Stimulated activated CD8-positive, alpha-beta memory T cell treated with anti-CD3 and anti-CD28 coated beads, Interleukin-7, amount 100 ng/mL, for 4 hours (primary cell): ENCODE results near the gene CBLB.
"Not testable (repeated sequence)": the region's sequence is repeated elsewhere in the genome, so short reads cannot be mapped to it uniquely, and the experiment has no call there.

ENCODE experiments used
- DNase-seq, 2 donors: peaks; one replicate each; pipeline ENCODE4 v3.0.0-alpha.2; 2020; ENCODE audit warnings: low read depth in 2 of 2

The CBLB gene

GRCh38 chr3:105755121-105755886, 113.5 kb downstream of the CBLB start:
- DNase-seq: no peak

GRCh38 chr3:105752791-105753415, 115.9 kb downstream of the CBLB start:
- no peak for DNase-seq

GRCh38 chr3:105747696-105748095, 121.1 kb downstream of the CBLB start:
- no peak for DNase-seq

- DNase-seq: no peak
Observed at GRCh38 chr3:105747060-105747541, 121.7 kb downstream of the CBLB start.

- no peak for DNase-seq
Observed at GRCh38 chr3:105746231-105746996, 122.4 kb downstream of the CBLB start.

GRCh38 chr3:105745046-105745445, 123.8 kb downstream of the CBLB start:
- no peak for DNase-seq

GRCh38 chr3:105744202-105744601, 124.6 kb downstream of the CBLB start:
- no peak for DNase-seq

GRCh38 chr3:105733356-105733755, 135.5 kb downstream of the CBLB start:
- DNase-seq: no peak

- DNase-seq: no peak
Observed at GRCh38 chr3:105731686-105732085, 137.1 kb downstream of the CBLB start.

- DNase-seq: no peak
Observed at GRCh38 chr3:105730801-105731354, 137.9 kb downstream of the CBLB start.

- no peak for DNase-seq
Observed at GRCh38 chr3:105729667-105730066, 139.1 kb downstream of the CBLB start.

- DNase-seq: no peak
Observed at GRCh38 chr3:105728771-105729312, 140.0 kb downstream of the CBLB start.

GRCh38 chr3:105727036-105727435, 141.8 kb downstream of the CBLB start:
- DNase-seq: not testable (repeated sequence)

- DNase-seq: no peak
Observed at GRCh38 chr3:105722943-105723556, 145.8 kb downstream of the CBLB start.

- no peak for DNase-seq
Observed at GRCh38 chr3:105719791-105720190, 149.0 kb downstream of the CBLB start.

GRCh38 chr3:105715372-105715771, 153.4 kb downstream of the CBLB start:
- no peak for DNase-seq

GRCh38 chr3:105714453-105714852, 154.4 kb downstream of the CBLB start:
- no peak for DNase-seq

- DNase-seq: no peak
Observed at GRCh38 chr3:105708980-105709379, 159.8 kb downstream of the CBLB start.

GRCh38 chr3:105707009-105707408, 161.8 kb downstream of the CBLB start:
- no peak for DNase-seq

- no peak for DNase-seq
Observed at GRCh38 chr3:105704726-105705410, 163.9 kb downstream of the CBLB start.

- DNase-seq: no peak
Observed at GRCh38 chr3:105700575-105700974, 168.2 kb downstream of the CBLB start.
